OCI-LY7 (cell line): Measurements from ENCODE around the gene PSMD1. TPM values are rescaled to one million over a fixed set of nuclear protein-coding genes. Genes with fewer than 3 reads are reported as not detected.

Experiments
- BruUV-seq: library from RNA; stranded (reverse); fragments of 400-500 nt; replicated peaks from 2 replicates; lab custom pipeline; 2021; lab: Mats Ljungman, UMichigan
- CTCF ChIA-PET: fragments of 300-600 bp; sonication (Branson Sonifier 250); formaldehyde crosslinking; loops from one replicate; lab custom pipeline; 2022; ENCODE audit warnings: antibody characterized with exemption; ENCODE audit not compliant: unreplicated experiment; lab: Charles Lee
- POLR2A ChIA-PET: fragments of 300-600 bp; sonication (Branson Sonifier 250); formaldehyde crosslinking; loops from one replicate; lab custom pipeline; 2022; ENCODE audit warnings: antibody characterized with exemption; lab: Charles Lee
- DNase-seq: peaks from one replicate; pipeline ENCODE4 v3.0.0-alpha.2; 2015; ENCODE audit warnings: low spot score
- H2AFZ ChIP-seq: fragments of 200-600 bp; sonication (generic), shearing (Covaris generic); 2 replicates; pipeline ENCODE4 v1.6.1; 2014; ENCODE audit warnings: mild to moderate bottlenecking, antibody characterized with exemption, low read length, moderate library complexity
- H3K27ac ChIP-seq: fragments of 200-600 bp; sonication (generic); 2 replicates; pipeline ENCODE4 v1.5.1; 2014; ENCODE audit warnings: mixed run types, low read depth, mild to moderate bottlenecking, moderate library complexity, low read length, inconsistent platforms; ENCODE audit not compliant: poor library complexity, severe bottlenecking
- H3K36me3 ChIP-seq: fragments of 200-600 bp; sonication (generic); 2 replicates; pipeline ENCODE4 v1.6.1; 2014; ENCODE audit warnings: mild to moderate bottlenecking, antibody characterized with exemption, low read length, moderate library complexity, mixed read lengths; ENCODE audit not compliant: insufficient read depth
- H3K4me1 ChIP-seq: fragments of 200-600 bp; sonication (generic); 2 replicates; pipeline ENCODE4 v1.5.1; 2014; ENCODE audit warnings: mild to moderate bottlenecking, low read length; ENCODE audit not compliant: insufficient read depth, poor library complexity, severe bottlenecking
- H3K4me2 ChIP-seq: fragments of 200-600 bp; sonication (generic); 2 replicates; pipeline ENCODE4 v1.6.1; 2014; ENCODE audit warnings: mild to moderate bottlenecking, low read length
- H3K4me3 ChIP-seq: fragments of 200-600 bp; sonication (generic); 2 replicates; pipeline ENCODE4 v1.5.1; 2014; ENCODE audit warnings: mild to moderate bottlenecking, low read depth, low read length; ENCODE audit not compliant: poor library complexity, severe bottlenecking
- H3K79me2 ChIP-seq: fragments of 200-600 bp; sonication (generic); 2 replicates; pipeline ENCODE4 v1.6.1; 2016; ENCODE audit warnings: low read depth, mild to moderate bottlenecking, low read length, moderate library complexity, mixed read lengths; ENCODE audit not compliant: insufficient read depth
- H3K9me2 ChIP-seq: fragments of 200-600 bp; sonication (generic); 2 replicates; pipeline ENCODE4 v1.6.1; 2016; ENCODE audit warnings: mild to moderate bottlenecking, low read length, mixed read lengths; ENCODE audit not compliant: insufficient read depth
- H3K9me3 ChIP-seq: fragments of 200-600 bp; sonication (generic); 2 replicates; pipeline ENCODE4 v1.6.1; 2014; ENCODE audit warnings: mild to moderate bottlenecking, mixed run types, low read length, mixed read lengths
- H4K20me1 ChIP-seq: fragments of 200-600 bp; sonication (generic); 2 replicates; pipeline ENCODE4 v1.6.1; 2014; ENCODE audit warnings: mild to moderate bottlenecking, antibody characterized with exemption, low read length, moderate library complexity, mixed read lengths; ENCODE audit not compliant: insufficient read depth
- CTCF ChIP-seq: fragments of 200-600 bp; sonication (generic); conservative IDR thresholded peaks from 2 replicates; pipeline ENCODE4 v1.5.1; 2014; ENCODE audit warnings: mild to moderate bottlenecking, antibody characterized with exemption, low read length, moderate library complexity, mixed read lengths
- EZH2phosphoT487 ChIP-seq: fragments of 200-600 bp; sonication (generic); IDR thresholded peaks from 2 replicates; pipeline ENCODE4 v1.6.1; 2018; ENCODE audit warnings: low read depth, borderline replicate concordance, mild to moderate bottlenecking, mixed run types, antibody characterized with exemption, low read length, moderate library complexity, mixed read lengths
- intact Hi-C: fragments of 100-400 bp; cut with micrococcal nuclease; formaldehyde crosslinking; loops from one replicate; pipeline ENCODE4 v1.10.0; 2022; ENCODE audit not compliant: unreplicated experiment
- total RNA-seq, 2 experiments: library from RNA; depleted of rRNA in 1 of 2; stranded (reverse); fragments of >200 nt in 1 of 2; shearing (Covaris generic) in 1 of 2; gene quantifications; 2 replicates each; pipeline ENCODE4 v1.2.3, GENCODE V29; 2014 to 2022

Gene PSMD1
- total RNA-seq, 2 experiments from 2014 or later = 60.5 to 105 TPM

DNA sequence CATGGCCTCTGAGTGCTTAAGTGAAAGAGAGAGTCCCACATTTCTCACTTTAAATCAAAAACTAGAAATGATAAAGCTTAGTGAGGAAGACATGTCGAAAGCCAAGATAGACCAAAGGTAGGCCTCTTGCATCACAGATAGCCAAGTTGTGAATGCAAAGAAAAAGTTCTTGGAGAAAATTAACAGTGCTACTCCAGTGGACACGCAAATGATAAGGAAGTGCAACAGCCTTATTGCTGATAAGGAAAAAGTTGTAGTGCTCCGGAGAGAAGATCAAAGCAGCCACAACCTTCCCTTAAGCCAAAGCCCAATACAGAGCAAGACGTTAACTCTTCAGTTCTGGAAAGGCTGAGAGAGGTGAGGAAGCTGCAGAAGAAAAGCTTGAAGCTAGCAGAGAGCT, 32.1 kb downstream of the PSMD1 start:
- Histone ChIP-seq H2AFZ (no peak overlapping the region), H3K9me2 (no peaks in the 10 kb centered on the region), H3K27ac (no peak overlapping the region), H3K9me3 (no peaks in the 10 kb centered on the region), H3K4me3 (no peak overlapping the region), H3K4me2 (no peak overlapping the region), H3K79me2 (no peaks in the 10 kb centered on the region), H3K4me1 (no peaks in the 10 kb centered on the region), H3K36me3 (peaks cover 86% of the 10 kb centered on the region), H4K20me1 (no peaks in the 10 kb centered on the region)
- POLR2A ChIA-PET = interaction anchor here (0.6 kb wide), 2 partner anchors 270 to 1973 kb away, joined by 3 read pairs; no protein-coding TSS in a partner anchor
- intact Hi-C loops = no loop called here
- DNase-seq = no peak
- TF ChIP-seq EZH2phosphoT487 (no peak), CTCF (no peak)
- no TSS peak for BruUV-seq
- CTCF ChIA-PET = no interaction called here

- no peak for DNase-seq
- Histone ChIP-seq H3K9me2 (no peaks in the 10 kb centered on the region), H3K36me3 (peaks cover 85% of the 10 kb centered on the region), H2AFZ (no peak overlapping the region), H3K79me2 (no peaks in the 10 kb centered on the region), H3K4me1 (no peaks in the 10 kb centered on the region), H3K27ac (no peak overlapping the region), H3K9me3 (no peaks in the 10 kb centered on the region), H3K4me2 (no peak overlapping the region), H3K4me3 (no peak overlapping the region), H4K20me1 (no peaks in the 10 kb centered on the region)
- BruUV-seq = no TSS peak
- intact Hi-C loops = no loop called here
- ChIA-PET CTCF (no interaction called here), POLR2A (no interaction called here)
- TF ChIP-seq CTCF = no peak
- no peak for TF ChIP-seq EZH2phosphoT487
Observed at GRCh38 chr2:231093933-231094332, 37.3 kb downstream of the PSMD1 start.

DNA sequence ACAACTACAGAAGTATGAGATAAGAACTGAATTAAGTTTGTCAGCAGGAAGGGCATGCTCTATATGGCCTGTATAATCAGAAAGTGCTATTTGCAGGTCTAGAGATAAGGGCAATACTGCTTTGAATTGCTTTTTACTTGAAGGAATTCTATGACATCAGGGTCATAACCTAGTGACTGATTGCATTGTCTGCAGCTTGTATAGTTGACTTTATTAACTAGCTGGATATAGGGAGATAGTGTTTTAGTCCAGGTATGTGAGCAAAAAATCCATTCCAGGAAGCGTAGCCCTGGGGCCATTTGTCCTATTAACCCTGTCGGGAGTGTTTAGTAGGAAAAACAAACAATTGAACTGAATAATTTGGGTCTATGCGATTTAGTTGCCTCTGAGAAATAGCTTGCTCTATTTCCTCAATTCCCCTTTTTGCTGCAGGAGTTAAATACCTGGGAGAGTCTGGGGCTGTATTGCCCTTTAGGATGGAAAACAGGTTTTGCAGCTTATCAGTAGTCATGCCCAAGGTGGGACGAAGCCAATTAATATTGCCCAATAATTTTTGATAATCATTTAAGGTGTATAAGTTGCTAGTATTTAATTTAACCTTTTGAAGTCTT, 38.2 kb downstream of the PSMD1 start:
- Histone ChIP-seq H3K4me3 (no peak overlapping the region), H3K27ac (no peak overlapping the region), H3K9me3 (peaks cover 5% of the 10 kb centered on the region), H3K9me2 (no peaks in the 10 kb centered on the region), H4K20me1 (no peaks in the 10 kb centered on the region), H3K79me2 (no peaks in the 10 kb centered on the region), H3K4me2 (no peak overlapping the region), H3K4me1 (no peaks in the 10 kb centered on the region), H2AFZ (no peak overlapping the region), H3K36me3 (peaks cover 87% of the 10 kb centered on the region)
- BruUV-seq = no TSS peak
- CTCF ChIA-PET = no interaction called here
- intact Hi-C loops = no loop called here
- POLR2A ChIA-PET = interaction anchor here (0.7 to 0.9 kb wide), 2 partner anchors 17 to 29 kb away, joined by 3 read pairs; no protein-coding TSS in a partner anchor
- DNase-seq = no peak
- TF ChIP-seq EZH2phosphoT487 = no peak
